H1 (cell line): ENCODE results near the gene AARSD1. TPM values are rescaled to one million over a fixed set of nuclear protein-coding genes. Genes with fewer than 3 reads are reported as not detected.

ENCODE experiments used
- BACH1 ChIP-seq: IDR thresholded peaks from 2 replicates; pipeline ENCODE4 v1.6.1; 2012; ENCODE audit warnings: low read length, improper control_type of control experiment
- GTF2F1 ChIP-seq: IDR thresholded peaks from 2 replicates; pipeline ENCODE4 v1.6.1; 2012; ENCODE audit warnings: low read depth, low read length, improper control_type of control experiment, borderline replicate concordance
- polyA plus RNA-seq, 7 experiments: library from polyadenylated mRNA; depleted of rRNA in 3 of 7; stranded (reverse) in 5 of 7; unstranded in 2 of 7; fragments of >200 nt in 5 of 7; fragments of 200-250 nt in 2 of 7; gene quantifications; 1 replicate in 5 of 7; 2 replicates in 1 of 7; 4 replicates in 1 of 7; pipeline versions ENCODE4 v1.2.1 to v1.2.3, GENCODE V29; 2011 to 2013; ENCODE audit warnings: missing spikeins in 2 of 7, mixed read lengths in 2 of 7
- total RNA-seq: library from RNA; stranded (reverse); fragmentation: NEBNext Ultra II Directional; extraction: Animal tissue kit (Norgen Biotek cat#: 25700); gene quantifications from 2 replicates; pipeline ENCODE4 v1.2.1, GENCODE V29; 2021
- TF ChIP-seq, protein P1 (sequence below): fragments of 300-600 bp; sonication (generic); IDR thresholded peaks from 2 replicates; pipeline ENCODE4 v1.7.1; 2012; ENCODE audit warnings: low read length, moderate library complexity, mild to moderate bottlenecking, inconsistent platforms; ENCODE audit not compliant: insufficient replicate concordance

Gene AARSD1
- total and polyA plus RNA-seq, 2 of the 8 experiments (the other 6 are each of a cell fraction or from before 2014, with no cell fraction given) = 51.5 to 58.8 TPM

DNA sequence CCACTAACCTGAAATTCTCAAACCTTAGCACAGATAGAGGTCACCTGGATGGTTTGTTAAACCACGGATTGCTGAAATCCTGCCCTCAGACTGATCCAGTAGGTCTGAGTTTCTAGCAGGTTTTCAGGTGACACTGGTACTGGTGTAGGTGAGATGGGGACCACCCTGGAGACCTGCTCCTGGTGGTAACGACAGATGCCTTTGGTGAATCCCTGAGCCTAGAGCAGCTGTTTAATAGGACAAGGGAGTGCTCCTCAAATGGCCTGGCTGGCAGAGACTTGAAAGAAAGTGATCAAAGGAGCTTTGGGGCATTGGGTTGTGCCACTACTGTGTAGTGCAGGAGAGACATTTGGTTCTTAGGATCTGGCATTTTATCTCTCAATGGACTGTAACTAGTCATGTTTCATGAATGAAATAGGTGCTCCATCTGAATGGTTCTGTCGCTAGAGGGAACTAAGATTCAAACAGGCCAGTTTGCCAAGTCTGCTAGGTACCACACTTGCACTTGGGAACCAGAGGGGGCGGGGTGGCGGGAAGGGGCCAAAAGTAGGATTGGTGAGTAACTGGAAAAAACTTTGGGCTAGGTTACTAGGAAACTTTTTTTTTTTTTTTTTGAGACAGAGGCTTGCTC lies 39.4 kb upstream of the AARSD1 start (continued):
- TF ChIP-seq BACH1 (no peak), GTF2F1 (no peak)
- TF ChIP-seq, protein P1, sequence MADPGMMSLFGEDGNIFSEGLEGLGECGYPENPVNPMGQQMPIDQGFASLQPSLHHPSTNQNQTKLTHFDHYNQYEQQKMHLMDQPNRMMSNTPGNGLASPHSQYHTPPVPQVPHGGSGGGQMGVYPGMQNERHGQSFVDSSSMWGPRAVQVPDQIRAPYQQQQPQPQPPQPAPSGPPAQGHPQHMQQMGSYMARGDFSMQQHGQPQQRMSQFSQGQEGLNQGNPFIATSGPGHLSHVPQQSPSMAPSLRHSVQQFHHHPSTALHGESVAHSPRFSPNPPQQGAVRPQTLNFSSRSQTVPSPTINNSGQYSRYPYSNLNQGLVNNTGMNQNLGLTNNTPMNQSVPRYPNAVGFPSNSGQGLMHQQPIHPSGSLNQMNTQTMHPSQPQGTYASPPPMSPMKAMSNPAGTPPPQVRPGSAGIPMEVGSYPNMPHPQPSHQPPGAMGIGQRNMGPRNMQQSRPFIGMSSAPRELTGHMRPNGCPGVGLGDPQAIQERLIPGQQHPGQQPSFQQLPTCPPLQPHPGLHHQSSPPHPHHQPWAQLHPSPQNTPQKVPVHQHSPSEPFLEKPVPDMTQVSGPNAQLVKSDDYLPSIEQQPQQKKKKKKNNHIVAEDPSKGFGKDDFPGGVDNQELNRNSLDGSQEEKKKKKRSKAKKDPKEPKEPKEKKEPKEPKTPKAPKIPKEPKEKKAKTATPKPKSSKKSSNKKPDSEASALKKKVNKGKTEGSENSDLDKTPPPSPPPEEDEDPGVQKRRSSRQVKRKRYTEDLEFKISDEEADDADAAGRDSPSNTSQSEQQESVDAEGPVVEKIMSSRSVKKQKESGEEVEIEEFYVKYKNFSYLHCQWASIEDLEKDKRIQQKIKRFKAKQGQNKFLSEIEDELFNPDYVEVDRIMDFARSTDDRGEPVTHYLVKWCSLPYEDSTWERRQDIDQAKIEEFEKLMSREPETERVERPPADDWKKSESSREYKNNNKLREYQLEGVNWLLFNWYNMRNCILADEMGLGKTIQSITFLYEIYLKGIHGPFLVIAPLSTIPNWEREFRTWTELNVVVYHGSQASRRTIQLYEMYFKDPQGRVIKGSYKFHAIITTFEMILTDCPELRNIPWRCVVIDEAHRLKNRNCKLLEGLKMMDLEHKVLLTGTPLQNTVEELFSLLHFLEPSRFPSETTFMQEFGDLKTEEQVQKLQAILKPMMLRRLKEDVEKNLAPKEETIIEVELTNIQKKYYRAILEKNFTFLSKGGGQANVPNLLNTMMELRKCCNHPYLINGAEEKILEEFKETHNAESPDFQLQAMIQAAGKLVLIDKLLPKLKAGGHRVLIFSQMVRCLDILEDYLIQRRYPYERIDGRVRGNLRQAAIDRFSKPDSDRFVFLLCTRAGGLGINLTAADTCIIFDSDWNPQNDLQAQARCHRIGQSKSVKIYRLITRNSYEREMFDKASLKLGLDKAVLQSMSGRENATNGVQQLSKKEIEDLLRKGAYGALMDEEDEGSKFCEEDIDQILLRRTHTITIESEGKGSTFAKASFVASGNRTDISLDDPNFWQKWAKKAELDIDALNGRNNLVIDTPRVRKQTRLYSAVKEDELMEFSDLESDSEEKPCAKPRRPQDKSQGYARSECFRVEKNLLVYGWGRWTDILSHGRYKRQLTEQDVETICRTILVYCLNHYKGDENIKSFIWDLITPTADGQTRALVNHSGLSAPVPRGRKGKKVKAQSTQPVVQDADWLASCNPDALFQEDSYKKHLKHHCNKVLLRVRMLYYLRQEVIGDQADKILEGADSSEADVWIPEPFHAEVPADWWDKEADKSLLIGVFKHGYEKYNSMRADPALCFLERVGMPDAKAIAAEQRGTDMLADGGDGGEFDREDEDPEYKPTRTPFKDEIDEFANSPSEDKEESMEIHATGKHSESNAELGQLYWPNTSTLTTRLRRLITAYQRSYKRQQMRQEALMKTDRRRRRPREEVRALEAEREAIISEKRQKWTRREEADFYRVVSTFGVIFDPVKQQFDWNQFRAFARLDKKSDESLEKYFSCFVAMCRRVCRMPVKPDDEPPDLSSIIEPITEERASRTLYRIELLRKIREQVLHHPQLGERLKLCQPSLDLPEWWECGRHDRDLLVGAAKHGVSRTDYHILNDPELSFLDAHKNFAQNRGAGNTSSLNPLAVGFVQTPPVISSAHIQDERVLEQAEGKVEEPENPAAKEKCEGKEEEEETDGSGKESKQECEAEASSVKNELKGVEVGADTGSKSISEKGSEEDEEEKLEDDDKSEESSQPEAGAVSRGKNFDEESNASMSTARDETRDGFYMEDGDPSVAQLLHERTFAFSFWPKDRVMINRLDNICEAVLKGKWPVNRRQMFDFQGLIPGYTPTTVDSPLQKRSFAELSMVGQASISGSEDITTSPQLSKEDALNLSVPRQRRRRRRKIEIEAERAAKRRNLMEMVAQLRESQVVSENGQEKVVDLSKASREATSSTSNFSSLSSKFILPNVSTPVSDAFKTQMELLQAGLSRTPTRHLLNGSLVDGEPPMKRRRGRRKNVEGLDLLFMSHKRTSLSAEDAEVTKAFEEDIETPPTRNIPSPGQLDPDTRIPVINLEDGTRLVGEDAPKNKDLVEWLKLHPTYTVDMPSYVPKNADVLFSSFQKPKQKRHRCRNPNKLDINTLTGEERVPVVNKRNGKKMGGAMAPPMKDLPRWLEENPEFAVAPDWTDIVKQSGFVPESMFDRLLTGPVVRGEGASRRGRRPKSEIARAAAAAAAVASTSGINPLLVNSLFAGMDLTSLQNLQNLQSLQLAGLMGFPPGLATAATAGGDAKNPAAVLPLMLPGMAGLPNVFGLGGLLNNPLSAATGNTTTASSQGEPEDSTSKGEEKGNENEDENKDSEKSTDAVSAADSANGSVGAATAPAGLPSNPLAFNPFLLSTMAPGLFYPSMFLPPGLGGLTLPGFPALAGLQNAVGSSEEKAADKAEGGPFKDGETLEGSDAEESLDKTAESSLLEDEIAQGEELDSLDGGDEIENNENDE = no peak
